ENCODE data around the gene NHLRC3. TPM values are rescaled to one million over a fixed set of nuclear protein-coding genes. Genes with fewer than 3 reads are reported as not detected.

The NHLRC3 gene
- total and polyA plus RNA-seq, 2 donors from 2014 or later = 12.6 to 30.4 TPM

DNA sequence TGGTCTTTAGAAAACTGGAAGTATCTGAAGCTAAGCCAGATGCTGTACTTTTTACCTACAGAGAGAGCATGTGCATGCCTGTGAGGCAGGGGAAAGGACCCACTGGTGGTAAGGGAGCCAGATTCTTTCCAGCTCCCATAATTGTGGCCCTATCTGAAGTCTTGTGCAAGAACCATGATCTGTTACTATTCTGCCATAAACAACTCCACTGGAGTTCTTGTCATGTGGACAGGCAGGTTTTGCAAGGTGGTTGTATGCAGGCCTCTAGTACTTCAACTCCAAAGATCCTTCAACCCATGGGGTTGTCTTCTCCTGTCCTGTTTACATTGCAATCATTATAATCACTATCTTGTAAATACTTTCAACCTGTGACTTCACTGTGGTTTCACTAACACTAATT is 14.5 kb upstream of the NHLRC3 start:
- Histone ChIP-seq H3K27ac (ENCODE audit: low read depth in 2 of 2, low read length in 2 of 2) (no peak overlapping the region), H3K4me3 (ENCODE audit: low read length in 3 of 3) (no peak overlapping the region), H3K9me3 (ENCODE audit: control insufficient read depth in 2 of 3, insufficient read depth in 1 of 3, low read length in 3 of 3) (no peaks in the 10 kb centered on the region), H3K27me3 (ENCODE audit: control insufficient read depth, insufficient read depth, low read length) (no peaks in the 10 kb centered on the region), H3K4me1 (ENCODE audit: control insufficient read depth in 2 of 3, insufficient read depth in 2 of 3, low read depth in 1 of 3, low read length in 3 of 3) (no peaks in the 10 kb centered on the region), H3K36me3 (ENCODE audit: control insufficient read depth in 2 of 3, insufficient read depth in 3 of 3, low read length in 3 of 3) (peaks cover 20 to 23% (median 23%) of the 10 kb centered on the region in 3 donors), H3K9ac (ENCODE audit: low read length in 3 of 3) (no peak overlapping the region)
- no peak for FAIRE-seq
- intact Hi-C loops (cut with DNase I) = no loop called here
- DNase-seq = no peak
- TF ChIP-seq, protein P1, sequence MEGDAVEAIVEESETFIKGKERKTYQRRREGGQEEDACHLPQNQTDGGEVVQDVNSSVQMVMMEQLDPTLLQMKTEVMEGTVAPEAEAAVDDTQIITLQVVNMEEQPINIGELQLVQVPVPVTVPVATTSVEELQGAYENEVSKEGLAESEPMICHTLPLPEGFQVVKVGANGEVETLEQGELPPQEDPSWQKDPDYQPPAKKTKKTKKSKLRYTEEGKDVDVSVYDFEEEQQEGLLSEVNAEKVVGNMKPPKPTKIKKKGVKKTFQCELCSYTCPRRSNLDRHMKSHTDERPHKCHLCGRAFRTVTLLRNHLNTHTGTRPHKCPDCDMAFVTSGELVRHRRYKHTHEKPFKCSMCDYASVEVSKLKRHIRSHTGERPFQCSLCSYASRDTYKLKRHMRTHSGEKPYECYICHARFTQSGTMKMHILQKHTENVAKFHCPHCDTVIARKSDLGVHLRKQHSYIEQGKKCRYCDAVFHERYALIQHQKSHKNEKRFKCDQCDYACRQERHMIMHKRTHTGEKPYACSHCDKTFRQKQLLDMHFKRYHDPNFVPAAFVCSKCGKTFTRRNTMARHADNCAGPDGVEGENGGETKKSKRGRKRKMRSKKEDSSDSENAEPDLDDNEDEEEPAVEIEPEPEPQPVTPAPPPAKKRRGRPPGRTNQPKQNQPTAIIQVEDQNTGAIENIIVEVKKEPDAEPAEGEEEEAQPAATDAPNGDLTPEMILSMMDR (IDR thresholded peaks at IDR 0.05; ENCODE audit: borderline replicate concordance, extremely low read depth, insufficient read depth) = no peak

DNA sequence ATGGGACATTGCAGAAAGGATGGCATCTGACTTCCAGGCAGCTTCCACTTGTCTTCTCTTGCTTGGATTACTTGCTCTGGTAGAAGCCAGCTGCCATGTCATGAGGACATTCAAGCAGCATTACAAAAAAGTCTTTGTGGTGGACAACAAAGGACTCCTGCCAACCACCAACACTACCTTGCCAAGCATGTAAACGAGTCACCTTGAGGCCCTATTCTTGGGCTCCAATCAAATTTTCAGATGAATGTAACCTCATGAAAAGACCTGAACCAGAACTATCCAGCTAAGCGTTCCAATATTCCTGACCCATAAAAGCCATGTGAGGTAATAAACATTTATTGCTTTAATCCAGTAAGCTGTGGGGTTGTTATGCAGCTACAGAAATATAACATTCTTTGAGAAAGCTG is 12.8 kb upstream of the NHLRC3 start:
- Histone ChIP-seq H3K27ac (ENCODE audit: low read depth in 2 of 2, low read length in 2 of 2) (peak overlapping the region; percentile 1 to 26), H3K9ac (ENCODE audit: low read length in 3 of 3) (no peak overlapping the region), H3K36me3 (ENCODE audit: control insufficient read depth in 2 of 3, insufficient read depth in 3 of 3, low read length in 3 of 3) (peaks cover 20 to 23% (median 23%) of the 10 kb centered on the region in 3 donors), H3K27me3 (ENCODE audit: control insufficient read depth, insufficient read depth, low read length) (no peaks in the 10 kb centered on the region), H3K4me1 (ENCODE audit: control insufficient read depth in 2 of 3, insufficient read depth in 2 of 3, low read depth in 1 of 3, low read length in 3 of 3) (no peaks in the 10 kb centered on the region), H3K9me3 (ENCODE audit: control insufficient read depth in 2 of 3, insufficient read depth in 1 of 3, low read length in 3 of 3) (no peaks in the 10 kb centered on the region), H3K4me3 (ENCODE audit: low read length in 3 of 3) (no peak overlapping the region)
- FAIRE-seq (no peak), DNase-seq (no peak)
- TF ChIP-seq, protein P1 (IDR thresholded peaks at IDR 0.05; ENCODE audit: borderline replicate concordance, extremely low read depth, insufficient read depth) = no peak
- intact Hi-C loops (cut with DNase I) = no loop called here

DNA sequence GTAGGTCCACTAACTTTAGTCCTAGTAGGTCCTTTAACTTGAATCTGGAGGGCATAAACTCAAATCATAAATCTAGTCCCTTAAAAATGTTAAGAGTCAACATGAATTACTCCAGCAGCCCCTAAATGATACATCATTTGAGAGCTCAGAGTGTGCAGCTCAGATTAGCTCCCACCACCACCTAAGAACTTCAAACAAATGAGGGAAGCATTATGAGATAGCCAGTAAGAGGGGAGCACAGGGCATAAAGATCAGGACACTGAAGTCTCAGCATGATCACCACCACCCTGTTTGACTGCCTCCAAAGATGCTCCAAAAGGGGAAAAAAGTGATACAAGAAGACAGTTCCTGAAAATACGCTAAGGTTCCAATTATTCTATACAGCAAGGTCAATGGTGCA is 6.1 kb upstream of the NHLRC3 start:
- Histone ChIP-seq H3K27ac (ENCODE audit: low read depth in 2 of 2, low read length in 2 of 2) (no peak overlapping the region), H3K4me3 (ENCODE audit: low read length in 3 of 3) (no peak overlapping the region), H3K27me3 (ENCODE audit: control insufficient read depth, insufficient read depth, low read length) (no peaks in the 10 kb centered on the region), H3K9me3 (ENCODE audit: control insufficient read depth in 2 of 3, insufficient read depth in 1 of 3, low read length in 3 of 3) (no peaks in the 10 kb centered on the region), H3K36me3 (ENCODE audit: control insufficient read depth in 2 of 3, insufficient read depth in 3 of 3, low read length in 3 of 3) (peaks cover 3 to 7% (median 5%) of the 10 kb centered on the region in 3 donors), H3K9ac (ENCODE audit: low read length in 3 of 3) (no peak overlapping the region), H3K4me1 (ENCODE audit: control insufficient read depth in 2 of 3, insufficient read depth in 2 of 3, low read depth in 1 of 3, low read length in 3 of 3) (peaks cover 2 to 9% (median 9%) of the 10 kb centered on the region in 3 donors)
- DNase-seq = no peak
- intact Hi-C loops (cut with DNase I) = no loop called here
- TF ChIP-seq, protein P1 (IDR thresholded peaks at IDR 0.05; ENCODE audit: borderline replicate concordance, extremely low read depth, insufficient read depth) = no peak
- no peak for FAIRE-seq

DNA sequence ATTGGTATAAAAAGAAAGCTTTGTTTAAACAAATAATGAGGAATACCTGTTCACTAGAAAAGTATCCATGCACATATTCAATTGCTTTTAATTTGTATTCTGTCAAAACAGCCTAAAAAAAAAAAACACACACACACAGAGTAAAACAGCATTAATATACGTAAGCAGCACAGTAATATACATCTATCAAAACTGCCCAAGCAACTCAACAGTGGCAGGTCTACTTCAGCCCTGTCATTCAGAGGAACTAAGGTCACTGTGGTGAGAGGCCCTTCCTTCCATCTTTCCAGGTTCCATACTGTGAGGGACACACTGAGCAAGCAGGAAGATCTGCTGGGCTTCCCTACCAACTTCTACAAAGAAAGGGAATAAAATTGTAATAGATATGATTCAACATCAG is 4.2 kb upstream of the NHLRC3 start:
- peaks cover 2 to 10% (median 9%) of the 10 kb centered on the region in 3 donors for H3K4me1 ChIP-seq (ENCODE audit: control insufficient read depth in 2 of 3, insufficient read depth in 2 of 3, low read depth in 1 of 3, low read length in 3 of 3)
- DNase-seq (no peak), FAIRE-seq (no peak)
- H3K27ac ChIP-seq (ENCODE audit: low read depth in 2 of 2, low read length in 2 of 2) = no peak overlapping the region
- H3K36me3 ChIP-seq (ENCODE audit: control insufficient read depth in 2 of 3, insufficient read depth in 3 of 3, low read length in 3 of 3) = no peaks in the 10 kb centered on the region
- H3K9ac ChIP-seq (ENCODE audit: low read length in 3 of 3) = no peak overlapping the region
- TF ChIP-seq, protein P1 (IDR thresholded peaks at IDR 0.05; ENCODE audit: borderline replicate concordance, extremely low read depth, insufficient read depth) = no peak
- no peaks in the 10 kb centered on the region for H3K27me3 ChIP-seq (ENCODE audit: control insufficient read depth, insufficient read depth, low read length)
- intact Hi-C loops (cut with DNase I) = no loop called here
- H3K4me3 ChIP-seq (ENCODE audit: low read length in 3 of 3) = no peak overlapping the region
- no peaks in the 10 kb centered on the region for H3K9me3 ChIP-seq (ENCODE audit: control insufficient read depth in 2 of 3, insufficient read depth in 1 of 3, low read length in 3 of 3)
